Adipocyte (in vitro differentiated cells): Measurements from ENCODE around the gene GATAD2A.
A peak's percentile ranks its signal among the peaks of the same experiment; 100 is the strongest.
"Not testable (repeated sequence)": the region's sequence is repeated elsewhere in the genome, so short reads cannot be mapped to it uniquely, and the experiment has no call there.

Source experiments
- DNase-seq: peaks from one replicate; pipeline ENCODE4 v3.0.0-alpha.2; 2015; ENCODE audit warnings: low read depth
- H3K27me3 ChIP-seq: replicated peaks from 2 replicates; pipeline ENCODE4 v1.7.0; 2013; ENCODE audit warnings: mild to moderate bottlenecking, low read length, moderate library complexity; ENCODE audit not compliant: control insufficient read depth, insufficient read depth
- H3K36me3 ChIP-seq: 2 replicates; pipeline ENCODE4 v1.7.0; 2013; ENCODE audit warnings: low read length, mild to moderate bottlenecking, moderate library complexity; ENCODE audit not compliant: control insufficient read depth, insufficient read depth, severe bottlenecking
- H3K4me1 ChIP-seq: 2 replicates; pipeline ENCODE4 v1.7.0; 2013; ENCODE audit warnings: mild to moderate bottlenecking, low read length, moderate library complexity; ENCODE audit not compliant: control insufficient read depth, insufficient read depth
- H3K4me3 ChIP-seq: 2 replicates; pipeline ENCODE4 v1.7.0; 2013; ENCODE audit warnings: mild to moderate bottlenecking, low read length, moderate library complexity
- H3K9ac ChIP-seq: 2 replicates; pipeline ENCODE4 v1.7.0; 2013; ENCODE audit warnings: mild to moderate bottlenecking, low read length, moderate library complexity
- H3K9me3 ChIP-seq: 2 replicates; pipeline ENCODE4 v1.7.0; 2013; ENCODE audit warnings: mild to moderate bottlenecking, low read length, moderate library complexity; ENCODE audit not compliant: control insufficient read depth

GATAD2A gene

DNA sequence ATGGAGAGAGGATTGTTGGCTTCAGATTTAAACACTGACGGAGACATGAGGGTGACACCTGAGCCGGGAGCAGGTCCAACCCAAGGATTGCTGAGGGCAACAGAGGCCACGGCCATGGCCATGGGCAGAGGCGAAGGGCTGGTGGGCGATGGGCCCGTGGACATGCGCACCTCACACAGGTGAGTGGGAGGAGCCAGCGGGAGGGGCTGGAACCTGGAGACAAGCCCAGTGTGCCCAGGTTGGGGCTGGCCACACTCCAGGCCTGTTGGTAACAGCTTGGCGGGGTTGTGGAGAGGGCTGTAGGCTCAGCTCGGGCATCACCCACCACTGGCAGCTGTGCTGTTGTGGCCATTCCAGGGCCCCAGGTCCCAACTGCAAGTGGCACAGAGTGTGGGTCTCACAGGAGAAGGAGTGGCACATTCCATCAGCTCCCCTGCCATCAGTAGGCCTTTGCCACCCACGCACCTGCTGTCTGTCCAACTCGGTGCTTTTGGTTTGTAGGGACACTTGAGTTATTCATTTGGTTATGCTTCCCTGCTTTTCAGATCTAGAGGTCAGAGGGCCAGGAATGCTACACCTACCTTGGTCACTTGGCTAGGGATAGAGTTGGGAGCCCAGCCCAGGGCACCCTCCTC, 60.1 kb downstream of the GATAD2A start:
- no peaks in the 10 kb centered on the region for H3K27me3 ChIP-seq
- H3K4me3 ChIP-seq: no peak overlapping the region
- peaks cover 24% of the 10 kb centered on the region for H3K9me3 ChIP-seq
- peaks cover 37% of the 10 kb centered on the region for H3K36me3 ChIP-seq
- no peak overlapping the region for H3K9ac ChIP-seq
- no peak for DNase-seq
- peaks cover 44% of the 10 kb centered on the region for H3K4me1 ChIP-seq

DNA sequence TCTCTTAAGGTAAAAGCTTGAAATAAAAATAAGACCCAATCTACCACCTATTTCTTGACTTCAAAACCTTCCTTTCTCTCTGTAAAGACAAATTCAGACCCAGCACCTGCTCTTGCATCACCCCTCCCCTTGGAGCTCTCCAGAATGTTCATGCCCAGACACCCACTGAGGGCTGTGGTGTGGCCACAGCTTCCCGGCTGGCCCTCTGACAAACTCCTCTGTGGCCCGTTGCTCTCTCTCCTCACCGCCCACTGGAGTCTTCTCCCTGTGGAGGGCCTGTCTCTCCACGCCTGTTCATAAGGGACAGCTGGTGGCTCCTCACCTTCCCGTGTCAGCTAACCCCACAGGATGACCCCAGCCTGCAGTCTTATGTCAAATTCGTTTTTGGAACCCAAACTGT, 60.7 kb downstream of the GATAD2A start:
- no peak overlapping the region for H3K4me3 ChIP-seq
- no peaks in the 10 kb centered on the region for H3K27me3 ChIP-seq
- peaks cover 24% of the 10 kb centered on the region for H3K9me3 ChIP-seq
- DNase-seq: no peak
- H3K4me1 ChIP-seq: peaks cover 37% of the 10 kb centered on the region
- H3K36me3 ChIP-seq: peaks cover 37% of the 10 kb centered on the region
- H3K9ac ChIP-seq: no peak overlapping the region

DNA sequence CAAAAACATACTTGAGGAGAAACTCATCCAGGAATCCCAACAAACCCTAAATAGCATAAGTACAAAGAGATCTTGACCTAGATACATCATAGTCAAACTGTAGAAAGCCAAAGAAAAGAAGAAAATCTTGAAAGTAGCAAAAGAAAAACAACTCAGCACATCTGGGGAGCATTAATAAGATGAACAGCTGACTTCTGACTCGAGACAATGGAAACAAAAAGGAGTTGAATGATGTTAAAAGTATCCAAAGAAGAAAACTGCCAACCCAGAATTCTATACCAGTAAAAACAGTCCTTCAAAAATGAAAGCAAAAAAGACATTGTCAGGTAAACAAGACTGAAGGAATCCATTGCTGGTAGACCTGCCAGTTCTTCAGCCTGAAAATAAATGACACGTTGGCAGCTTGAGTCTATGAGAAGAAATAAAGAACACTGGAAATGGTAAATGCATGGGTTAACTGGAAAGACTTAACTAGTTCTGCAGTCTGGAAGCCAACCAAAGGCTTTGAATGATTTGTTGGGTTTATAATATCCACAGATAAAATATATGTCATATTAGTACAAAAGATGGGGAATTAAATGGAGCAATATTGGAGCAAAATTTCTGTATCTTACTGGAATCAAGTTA, 63.1 kb downstream of the GATAD2A start:
- Histone ChIP-seq H3K36me3 (peaks cover 45% of the 10 kb centered on the region), H3K9ac (no peak overlapping the region), H3K9me3 (peaks cover 24% of the 10 kb centered on the region), H3K4me3 (peak overlapping the region; percentile 25), H3K4me1 (peaks cover 14% of the 10 kb centered on the region), H3K27me3 (no peaks in the 10 kb centered on the region)
- no peak for DNase-seq

DNA sequence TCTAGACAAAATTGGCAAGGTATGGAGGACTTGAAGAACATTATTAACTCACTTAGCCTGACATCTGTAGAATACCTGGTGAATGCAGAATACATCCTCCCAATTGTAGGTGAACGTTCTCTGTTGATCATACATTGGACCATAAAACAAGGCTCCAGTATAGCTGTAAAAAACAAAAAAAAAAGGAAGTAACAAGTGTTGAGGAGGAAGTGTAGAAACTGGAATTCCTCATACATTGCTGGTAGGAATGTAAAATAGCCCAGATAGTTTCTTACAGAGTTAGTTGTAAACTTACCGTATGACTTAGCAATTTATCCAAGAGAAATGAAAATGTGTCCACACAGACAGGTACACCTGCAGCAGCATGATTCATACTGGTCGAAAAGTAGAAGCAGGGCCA, 65.1 kb downstream of the GATAD2A start:
- Histone ChIP-seq H3K9me3 (peaks cover 24% of the 10 kb centered on the region), H3K9ac (no peak overlapping the region), H3K27me3 (no peaks in the 10 kb centered on the region), H3K36me3 (peaks cover 41% of the 10 kb centered on the region), H3K4me3 (no peak overlapping the region), H3K4me1 (no peaks in the 10 kb centered on the region)
- DNase-seq: no peak

DNA sequence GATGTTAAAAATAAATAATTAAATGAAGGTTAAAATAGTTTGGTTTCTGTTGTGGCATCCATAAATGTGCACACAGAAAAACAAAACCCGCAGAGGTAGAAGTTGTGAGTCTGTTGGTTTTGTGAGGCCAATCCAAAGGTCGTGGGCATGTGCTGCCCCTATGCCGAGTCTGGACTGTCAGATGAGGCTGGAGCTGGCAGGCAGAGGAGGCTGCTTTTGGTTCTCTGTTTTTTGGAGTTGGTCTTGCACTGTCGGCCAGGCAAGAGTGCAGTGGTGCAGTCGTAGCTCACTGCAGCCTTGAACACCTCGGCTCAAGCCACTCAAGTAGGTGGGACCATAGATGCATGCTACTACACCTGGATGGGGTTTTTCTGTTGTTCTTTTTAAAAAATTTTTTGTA, 66.2 kb downstream of the GATAD2A start:
- H3K4me3 ChIP-seq: no peak overlapping the region
- H3K36me3 ChIP-seq: peaks cover 29% of the 10 kb centered on the region
- no peak for DNase-seq
- H3K27me3 ChIP-seq: no peaks in the 10 kb centered on the region
- H3K9me3 ChIP-seq: peaks cover 24% of the 10 kb centered on the region
- no peak overlapping the region for H3K9ac ChIP-seq
- H3K4me1 ChIP-seq: no peaks in the 10 kb centered on the region

DNA sequence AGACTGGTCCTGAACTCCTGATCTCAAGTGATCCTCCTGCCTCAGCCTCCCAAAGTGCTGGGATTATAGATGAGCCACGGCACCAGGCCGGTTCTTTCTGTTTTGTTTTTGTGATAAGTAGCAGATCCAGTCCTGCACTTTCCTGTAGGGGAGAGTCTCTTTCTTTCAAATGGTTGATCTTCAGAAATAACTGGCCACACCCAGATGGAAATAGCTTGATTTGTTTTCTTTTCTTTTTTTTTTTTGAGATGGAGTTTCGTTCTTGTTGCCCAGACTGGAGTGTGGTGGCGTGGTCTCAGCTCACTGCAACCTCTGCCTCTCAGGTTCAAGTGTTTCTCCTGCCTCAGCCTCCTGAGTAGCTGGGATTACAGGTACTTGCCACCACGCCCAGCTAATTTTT, 66.6 kb downstream of the GATAD2A start:
- not testable (repeated sequence) for H3K4me3 ChIP-seq, DNase-seq, H3K4me1 ChIP-seq, H3K27me3 ChIP-seq, H3K9ac ChIP-seq
- peaks cover 27% of the 10 kb centered on the region for H3K36me3 ChIP-seq
- H3K9me3 ChIP-seq: peaks cover 24% of the 10 kb centered on the region

DNA sequence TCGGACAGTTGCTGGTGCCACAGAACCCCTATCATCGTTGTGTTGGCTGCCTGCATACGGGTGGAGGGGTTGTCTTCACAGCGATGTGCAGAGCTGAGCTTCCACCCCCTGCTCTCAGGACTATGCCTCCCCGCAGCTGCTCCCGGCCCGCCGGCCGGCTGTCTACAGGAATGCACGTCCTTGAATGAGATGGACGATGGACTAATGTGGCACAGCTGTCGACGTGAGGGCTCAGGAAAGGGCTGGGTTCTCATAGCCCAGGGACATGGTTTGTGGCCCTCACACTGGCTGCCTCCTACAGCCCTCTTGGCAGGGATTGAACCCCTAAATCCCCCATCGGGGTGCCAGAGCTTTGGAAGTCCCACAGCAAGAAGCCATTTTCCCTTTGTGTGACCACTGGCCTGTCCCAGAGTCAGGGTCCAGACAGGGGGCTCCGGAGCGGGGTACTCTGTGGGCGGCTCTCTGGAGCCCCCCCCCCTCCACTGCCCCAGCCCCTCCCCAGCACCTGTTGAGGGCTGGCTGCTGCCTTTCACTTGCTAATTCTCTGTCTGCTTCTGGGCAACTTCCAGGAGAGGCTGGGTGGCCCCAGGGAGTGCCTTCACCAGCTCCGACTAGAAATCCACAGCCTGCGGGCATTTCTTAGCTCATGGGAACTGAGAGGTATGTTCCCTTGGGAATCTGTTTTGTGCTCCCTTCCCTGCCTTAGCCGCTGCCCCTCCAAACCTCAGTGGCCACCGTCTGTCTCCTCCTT, 69.7 kb downstream of the GATAD2A start:
- Histone ChIP-seq H3K4me1 (no peaks in the 10 kb centered on the region), H3K9me3 (no peaks in the 10 kb centered on the region), H3K9ac (no peak overlapping the region), H3K27me3 (no peaks in the 10 kb centered on the region), H3K36me3 (peaks cover 10% of the 10 kb centered on the region), H3K4me3 (no peak overlapping the region)
- no peak for DNase-seq

DNA sequence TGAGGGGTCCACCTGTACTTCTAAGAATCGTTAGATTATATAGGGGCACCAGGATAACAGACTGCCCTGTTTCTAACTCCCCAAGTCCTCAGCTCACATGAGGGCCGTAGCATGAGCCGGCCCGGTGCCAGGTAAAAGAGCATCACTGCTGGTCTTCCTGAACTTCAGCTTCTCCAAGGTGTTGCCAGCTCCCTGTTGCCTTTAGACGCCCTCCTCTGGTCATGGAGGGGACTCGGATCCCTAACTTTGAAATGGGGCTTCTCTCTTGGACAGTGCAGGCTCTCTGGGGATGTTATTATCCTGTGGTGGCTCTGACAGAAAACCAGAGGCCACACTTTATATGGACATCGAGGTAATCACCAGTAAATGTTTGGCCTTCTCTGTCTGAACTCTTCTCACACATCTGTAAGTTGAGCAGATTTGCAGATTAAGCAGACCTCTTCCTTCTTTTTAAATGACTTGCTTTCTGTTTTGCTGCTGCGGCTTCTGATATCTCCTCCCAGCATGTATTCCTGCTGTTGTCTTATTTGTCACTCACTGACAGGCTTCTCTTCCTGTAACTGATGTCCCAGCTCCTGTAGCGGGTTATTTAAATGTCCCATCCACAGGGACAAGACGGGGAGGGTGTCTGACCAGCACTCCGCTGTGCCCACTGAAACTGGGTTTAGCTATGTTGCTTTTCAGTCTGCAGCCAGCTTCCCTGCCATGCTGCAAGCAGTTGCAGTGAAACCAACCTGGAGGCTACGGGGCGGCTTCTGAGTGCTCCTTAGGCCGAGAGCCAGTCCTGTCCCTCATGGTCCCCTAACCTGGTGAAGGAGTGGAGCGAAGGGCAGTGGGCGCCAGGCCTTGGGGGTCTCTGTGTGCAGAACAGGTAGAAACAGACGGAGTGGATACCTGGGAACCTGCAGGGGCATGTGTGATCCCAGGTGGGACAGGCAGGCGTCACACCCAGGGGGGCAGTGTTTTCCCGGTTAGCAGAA, 70.7 kb downstream of the GATAD2A start:
- Histone ChIP-seq H3K4me1 (no peaks in the 10 kb centered on the region), H3K27me3 (no peaks in the 10 kb centered on the region), H3K9ac (no peak overlapping the region), H3K4me3 (no peak overlapping the region), H3K9me3 (no peaks in the 10 kb centered on the region), H3K36me3 (peaks cover 15% of the 10 kb centered on the region)
- no peak for DNase-seq

DNA sequence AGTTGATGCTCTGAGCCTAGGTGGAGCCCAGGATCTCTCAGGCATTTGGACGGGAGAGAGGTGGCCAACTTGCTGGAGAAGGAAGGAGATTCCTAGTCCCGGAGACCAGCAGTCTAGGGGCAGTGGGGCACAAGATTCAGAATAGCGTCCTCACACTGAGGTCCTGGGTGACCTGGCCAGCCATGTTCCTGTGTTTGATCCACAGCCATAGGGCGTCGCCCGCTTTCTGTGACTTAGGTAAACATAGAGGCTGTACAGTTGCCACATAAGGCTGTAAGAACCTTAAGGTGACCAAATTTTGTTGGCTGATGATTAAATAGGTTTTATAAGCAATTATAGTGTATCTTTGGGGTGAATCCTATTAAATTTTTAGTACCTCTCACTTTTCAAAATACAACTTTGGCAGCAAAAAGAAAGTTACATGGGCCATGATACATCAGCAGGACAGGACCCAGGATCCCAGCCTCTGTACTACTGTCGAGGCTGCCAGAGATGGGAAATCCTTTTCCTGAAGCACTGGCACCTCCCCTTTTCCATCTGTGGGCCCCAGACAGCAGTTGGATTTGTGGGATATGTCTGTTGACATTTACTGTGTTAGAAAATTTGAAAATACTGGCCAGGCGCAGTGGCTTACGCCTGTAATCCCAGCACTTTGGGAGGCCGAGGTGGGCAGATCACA, 72.4 kb downstream of the GATAD2A start:
- peaks cover 16% of the 10 kb centered on the region for H3K36me3 ChIP-seq
- DNase-seq: no peak
- no peak overlapping the region for H3K9ac ChIP-seq
- no peak overlapping the region for H3K4me3 ChIP-seq
- no peaks in the 10 kb centered on the region for H3K4me1 ChIP-seq
- no peaks in the 10 kb centered on the region for H3K27me3 ChIP-seq
- no peaks in the 10 kb centered on the region for H3K9me3 ChIP-seq

DNA sequence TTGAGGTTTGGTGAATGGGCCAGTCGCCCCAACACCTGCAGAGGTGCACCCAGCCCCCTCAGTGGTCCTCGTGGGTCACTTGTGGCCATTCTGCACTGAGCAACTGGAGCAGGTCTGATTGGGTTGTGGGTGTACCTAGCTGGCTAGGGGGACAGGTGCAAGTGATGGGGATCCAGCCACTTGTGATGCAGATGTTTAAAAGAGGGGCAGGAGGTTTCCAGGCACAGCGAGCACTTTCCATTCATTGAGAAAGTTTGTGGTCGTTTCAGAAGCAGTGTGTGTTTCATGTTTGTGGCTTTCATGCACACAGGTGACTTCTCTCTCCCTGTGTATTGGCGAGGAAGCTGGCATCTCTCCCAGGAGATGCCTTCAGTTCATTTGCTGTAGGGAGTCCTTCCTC, 75.2 kb downstream of the GATAD2A start:
- Histone ChIP-seq H3K27me3 (no peaks in the 10 kb centered on the region), H3K4me1 (peaks cover 10% of the 10 kb centered on the region), H3K9ac (no peak overlapping the region), H3K9me3 (no peaks in the 10 kb centered on the region), H3K36me3 (peaks cover 12% of the 10 kb centered on the region), H3K4me3 (no peak overlapping the region)
- DNase-seq: no peak
